Heart right ventricle (tissue), 16 donors: ENCODE data around the gene ZC3H13. TPM values are rescaled to one million over a fixed set of nuclear protein-coding genes. Genes with fewer than 3 reads are reported as not detected.

ENCODE experiments used
- ATAC-seq, 8 donors: fragments of 200-7000 bp; cut with Tn5 transposase; one replicate each; pipeline ENCODE4 v1.9.1; 2020; ENCODE audit warnings: mild to moderate bottlenecking in 8 of 8, moderate library complexity in 8 of 8, moderate number of reproducible peaks in 1 of 8
- DNase-seq, 2 donors: peaks; one replicate each; pipeline ENCODE4 v3.0.0-alpha.2; 2020
- H3K27ac ChIP-seq, 10 donors: fragments of 200-600 bp; sonication (generic) in 2 of 10; one replicate each; pipeline versions ENCODE4 v1.5.0 to v1.8.0; 2020 to 2022; ENCODE audit warnings: mild to moderate bottlenecking in 3 of 10
- H3K27me3 ChIP-seq, 7 donors: fragments of 200-600 bp; one replicate each; pipeline ENCODE4 v1.8.0; 2021 to 2022; ENCODE audit warnings: mild to moderate bottlenecking in 2 of 7
- H3K36me3 ChIP-seq, 9 donors: fragments of 200-600 bp; sonication (generic) in 1 of 9; one replicate each; pipeline versions ENCODE4 v1.5.0 to v1.8.0; 2020 to 2022; ENCODE audit warnings: mild to moderate bottlenecking in 2 of 9
- H3K4me1 ChIP-seq, 9 donors: fragments of 200-600 bp; sonication (generic) in 1 of 9; one replicate each; pipeline versions ENCODE4 v1.5.0 to v1.8.0; 2020 to 2022; ENCODE audit warnings: mild to moderate bottlenecking in 4 of 9
- H3K4me3 ChIP-seq, 10 donors: fragments of 200-600 bp; sonication (generic) in 2 of 10; one replicate each; pipeline versions ENCODE4 v1.5.0 to v1.8.0; 2020 to 2022; ENCODE audit warnings: mild to moderate bottlenecking in 7 of 10, moderate library complexity in 2 of 10
- H3K9me3 ChIP-seq, 11 donors: fragments of 200-600 bp in 10 of 11; sonication (generic) in 2 of 11; one replicate each; pipeline versions ENCODE4 v1.5.0 to v1.8.0; 2013 to 2022; ENCODE audit warnings: mild to moderate bottlenecking in 2 of 11, control low read depth in 1 of 11, moderate library complexity in 1 of 11
- CTCF ChIP-seq, 9 donors: fragments of 200-600 bp; sonication (generic) in 2 of 9; IDR thresholded peaks; one replicate each; pipeline versions ENCODE4 v1.5.0 to v1.8.0; 2021 to 2022; ENCODE audit warnings: antibody characterized with exemption in 9 of 9, mild to moderate bottlenecking in 5 of 9, moderate library complexity in 1 of 9
- WGBS, 2 donors: extraction: QIAGEN DNeasy Blood & Tissue Kit; methylation state at CpG; one replicate each; pipeline ENCODE4 v1.1.7; 2013; ENCODE audit warnings: inconsistent platforms in 1 of 2; 5-methylcytosine and 5-hydroxymethylcytosine counted together
- intact Hi-C, 10 donors: fragments of 100-400 bp; cut with DNase I; formaldehyde crosslinking; loops; one replicate each; pipeline versions ENCODE4 v1.11.1 to v1.14.2; 2022
- polyA plus RNA-seq, 2 donors: library from polyadenylated mRNA; stranded (reverse); fragments of 200-250 nt; gene quantifications; one replicate each; pipeline ENCODE4 v1.2.3, GENCODE V29; 2013
- total RNA-seq, 10 donors: library from RNA; stranded (reverse); fragmentation: NEBNext Ultra II Directional in 3 of 10; extraction: Animal tissue kit (Norgen Biotek cat#: 25700) in 3 of 10; gene quantifications; one replicate each; pipeline versions ENCODE4 v1.2.1 to v1.2.4, GENCODE V29; 2021 to 2023
- donor health status: Arrhythmogenic right ventricular cardiomyopathy.
- donor health status: ischemic (EF 13 %, LVEDD 7.1; RV severe dilation, severe dysfunction).
- donor health status: healthy with polysubstance abuse.
- donor health status: DM: no; HTN: yes; CAD: no.
- donor health status: DM: no; HTN: no; CAD: no.
- donor health status: ischemic (EF 25% LVEDD 6.9; RV normal size, moderate dysfunction).
- donor health status: ischemic (EF 25% LVEDD 5.7; RV mildly dilated, moderate dysfunction).
- donor health status: healthy.
- donor health status: DM: yes; HTN: yes; CAD: no.
- donor health status: Ischemic cardiomyopathy.
- donor health status: ischemic (EF 35%, LVEDD 5.7; RV mildly dilated, moderate dysfunction).
- donor health status: nonischemic (EF 11% LVEDD 7.7; RV severe dilation, severe dysfunction).
- donor health status: DM: yes; HTN: yes; CAD: no.
- donor health status: PGD.
- donor health status: ischemic (EF 29% LVEDD 5.4; RV normal size, mild dysfunction).
- donor health status: nonischemic (EF 23%, LVEDD 6.1; RV moderate dilation, normal function).

Gene ZC3H13
- total and polyA plus RNA-seq, 12 donors = 6.7 to 50.1 (median 43.4) TPM

GRCh38 chr13:46057256-46058015 is 4.9 kb upstream of the ZC3H13 start:
- Histone ChIP-seq H3K4me1 (peaks cover 0 to 11% (median 10%) of the 10 kb centered on the region in 9 donors), H3K4me3 (no peak overlapping the region), H3K27ac (no peak overlapping the region), H3K36me3 (no peaks in the 10 kb centered on the region), H3K9me3 (no peaks in the 10 kb centered on the region), H3K27me3 (peaks cover 0 to 9% (median 0%) of the 10 kb centered on the region in 7 donors)
- DNase-seq (no peak), ATAC-seq (no peak)
- TF ChIP-seq CTCF (IDR thresholded peaks at IDR 0.05) = no peak
- WGBS, 2 donors = 58 to 68% methylated on average over 5 of the region's 5 CpGs
- intact Hi-C loops = loop anchor here in 1 of 10 donors (5.0 kb wide), 1 partner anchor 65 kb away; no protein-coding TSS in a partner anchor

- peaks cover 0 to 34% (median 32%) of the 10 kb centered on the region in 9 donors for H3K4me1 ChIP-seq
- no peak for DNase-seq
- H3K9me3 ChIP-seq = no peaks in the 10 kb centered on the region
- H3K27me3 ChIP-seq = peaks cover 0 to 9% (median 0%) of the 10 kb centered on the region in 7 donors
- H3K27ac ChIP-seq = peak overlapping the region in 9 of 10 donors; percentile 86 to 98 (median 93)
- intact Hi-C loops = no loop called here
- no peak for ATAC-seq
- H3K36me3 ChIP-seq = no peaks in the 10 kb centered on the region
- 21 to 22% methylated on average over 18 of the region's 18 CpGs for WGBS, 2 donors
- H3K4me3 ChIP-seq = peak overlapping the region; percentile 70 to 97 (median 85)
- TF ChIP-seq CTCF (IDR thresholded peaks at IDR 0.05) = no peak
These were observed 841 bp upstream of the ZC3H13 start for GRCh38 chr13:46053162-46054012.

DNA sequence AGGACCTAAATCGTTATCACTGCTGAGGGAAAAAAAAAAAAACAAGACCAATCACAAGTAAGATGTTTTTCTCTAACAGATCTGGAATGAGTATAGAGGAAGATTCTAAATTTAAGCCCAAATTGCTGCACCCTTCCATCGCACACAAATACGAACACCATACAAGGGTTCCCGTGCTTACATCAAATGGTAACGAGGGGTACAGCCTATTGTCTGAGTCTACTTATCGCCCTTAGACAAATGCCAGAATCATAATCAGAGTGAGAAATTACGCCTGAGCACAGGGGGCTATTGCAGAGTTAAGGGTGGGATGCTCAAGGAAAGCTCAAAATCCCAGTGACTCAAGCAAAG is 603 bp downstream of the ZC3H13 start:
- no peaks in the 10 kb centered on the region for H3K9me3 ChIP-seq
- H3K4me3 ChIP-seq = peak overlapping the region; percentile 70 to 97 (median 85)
- H3K36me3 ChIP-seq = no peaks in the 10 kb centered on the region
- TF ChIP-seq CTCF (IDR thresholded peaks at IDR 0.05) = no peak
- 0 to 1% methylated on average over 7 of the region's 7 CpGs for WGBS, 2 donors
- intact Hi-C loops = no loop called here
- DNase-seq = no peak
- ATAC-seq = peak in 7 of 8 donors; percentile 3 to 44 (median 22)
- peaks cover 0 to 9% (median 0%) of the 10 kb centered on the region in 7 donors for H3K27me3 ChIP-seq
- H3K27ac ChIP-seq = peak overlapping the region; percentile 77 to 98 (median 93)
- peaks cover 0 to 34% (median 32%) of the 10 kb centered on the region in 9 donors for H3K4me1 ChIP-seq

DNA sequence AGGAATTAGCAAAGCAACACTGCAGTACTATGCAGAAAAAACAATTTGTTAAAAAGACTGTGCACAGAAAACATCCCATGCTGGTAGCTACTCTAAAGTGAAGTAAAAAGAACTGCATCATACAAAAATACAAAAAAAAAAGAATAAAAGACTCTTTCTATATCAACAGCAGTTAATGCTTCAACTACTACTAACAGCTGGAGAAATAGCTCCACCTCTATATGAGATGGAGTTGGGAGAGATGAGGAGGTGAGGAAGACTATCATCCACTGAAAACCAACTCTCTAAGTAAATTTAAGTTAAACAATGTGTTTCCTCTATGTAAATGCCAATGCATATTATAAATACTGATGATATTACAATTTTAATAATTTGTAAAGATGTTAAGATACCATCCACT is 1.8 kb downstream of the ZC3H13 start:
- Histone ChIP-seq H3K27ac (no peak overlapping the region), H3K36me3 (no peaks in the 10 kb centered on the region), H3K4me1 (peaks cover 0 to 34% (median 32%) of the 10 kb centered on the region in 9 donors), H3K27me3 (peaks cover 0 to 9% (median 0%) of the 10 kb centered on the region in 7 donors), H3K4me3 (peak overlapping the region in 3 of 10 donors; percentile 82 to 93 (median 84)), H3K9me3 (no peaks in the 10 kb centered on the region)
- DNase-seq (no peak), ATAC-seq (no peak)
- no peak for TF ChIP-seq CTCF (IDR thresholded peaks at IDR 0.05)
- intact Hi-C loops = no loop called here
